HG03025 (cell line): ENCODE data around the gene SEPTIN12.
"Not testable (repeated sequence)": the region's sequence is repeated elsewhere in the genome, so short reads cannot be mapped to it uniquely, and the experiment has no call there.

Source experiments
- ATAC-seq: cut with Tn5 transposase; IDR thresholded peaks from one replicate; pipeline ENCODE4 v1.9.1; 2021; ENCODE audit warnings: mild to moderate bottlenecking, moderate library complexity; ENCODE audit not compliant: unreplicated experiment, low FRiP score

SEPTIN12 gene

GRCh38 chr16:4763791-4764190 lies 24.4 kb downstream of the SEPTIN12 start:
- ATAC-seq = no peak

GRCh38 chr16:4762205-4762604 lies 25.9 kb downstream of the SEPTIN12 start:
- no peak for ATAC-seq

- ATAC-seq = no peak
Measured at GRCh38 chr16:4760221-4760910, 27.8 kb downstream of the SEPTIN12 start.

- no peak for ATAC-seq
Measured at GRCh38 chr16:4755687-4756086, 32.5 kb downstream of the SEPTIN12 start.

- ATAC-seq = no peak
Measured at GRCh38 chr16:4754865-4755264, 33.3 kb downstream of the SEPTIN12 start.

- ATAC-seq = no peak
Measured at GRCh38 chr16:4753227-4753626, 34.9 kb downstream of the SEPTIN12 start.

GRCh38 chr16:4752351-4753100 lies 35.6 kb downstream of the SEPTIN12 start:
- ATAC-seq = no peak

GRCh38 chr16:4750896-4751295 lies 37.2 kb downstream of the SEPTIN12 start:
- ATAC-seq = no peak

GRCh38 chr16:4749700-4750257 lies 38.4 kb downstream of the SEPTIN12 start:
- ATAC-seq = no peak

GRCh38 chr16:4748682-4749411 lies 39.3 kb downstream of the SEPTIN12 start:
- no peak for ATAC-seq

- no peak for ATAC-seq
Measured at GRCh38 chr16:4747906-4748681, 40.1 kb downstream of the SEPTIN12 start.

GRCh38 chr16:4746991-4747574 lies 41.1 kb downstream of the SEPTIN12 start:
- ATAC-seq = no peak

GRCh38 chr16:4746215-4746614 lies 41.9 kb downstream of the SEPTIN12 start:
- no peak for ATAC-seq

- no peak for ATAC-seq
Measured at GRCh38 chr16:4745274-4745569, 42.9 kb downstream of the SEPTIN12 start.

- no peak for ATAC-seq
Measured at GRCh38 chr16:4744555-4745273, 43.4 kb downstream of the SEPTIN12 start.

- no peak for ATAC-seq
Measured at GRCh38 chr16:4743226-4743878, 44.8 kb downstream of the SEPTIN12 start.

- ATAC-seq = not testable (repeated sequence)
Measured at GRCh38 chr16:4738370-4738769, 49.8 kb downstream of the SEPTIN12 start.

- no peak for ATAC-seq
Measured at GRCh38 chr16:4737545-4737944, 50.6 kb downstream of the SEPTIN12 start.

GRCh38 chr16:4736546-4736945 lies 51.6 kb downstream of the SEPTIN12 start:
- no peak for ATAC-seq
